Activated naive CD8-positive, alpha-beta T cell treated with anti-CD3 and anti-CD28 coated beads, Interleukin-2, amount 10 ng/mL, durations not matched to agents 7 days and 5 days (primary cell): ENCODE measurements around the gene CD207. TPM values are rescaled to one million over a fixed set of nuclear protein-coding genes. Genes with fewer than 3 reads are reported as not detected.
A peak's percentile ranks its signal among the peaks of the same experiment; 100 is the strongest.
"Not testable (repeated sequence)": the region's sequence is repeated elsewhere in the genome, so short reads cannot be mapped to it uniquely, and the experiment has no call there.

Experiments used
- ATAC-seq: fragments of 150-1000 bp; cut with Tn5 transposase; one replicate; pipeline ENCODE4 v1.10.0; 2021; ENCODE audit warnings: low read depth, moderate library complexity
- POLR2A ChIA-PET: fragments of 350-600 bp; sonication (Branson Sonifier 250); formaldehyde crosslinking; loops from one replicate; lab custom pipeline; 2021; ENCODE audit warnings: antibody characterized with exemption; lab: Charles Lee
- DNase-seq: peaks from one replicate; pipeline ENCODE4 v3.0.0; 2021
- H3K27ac Mint-ChIP-seq: one replicate; pipeline ENCODE4 v1.8.0; 2022; ENCODE audit warnings: mild to moderate bottlenecking, mixed read lengths
- H3K27me3 Mint-ChIP-seq: one replicate; pipeline ENCODE4 v1.8.0; 2022; ENCODE audit warnings: mild to moderate bottlenecking, moderate library complexity, mixed read lengths
- H3K36me3 Mint-ChIP-seq: one replicate; pipeline ENCODE4 v1.8.0; 2021; ENCODE audit warnings: mild to moderate bottlenecking, mixed read lengths
- H3K4me1 Mint-ChIP-seq: one replicate; pipeline ENCODE4 v1.8.0; 2021; ENCODE audit warnings: mixed read lengths
- H3K4me3 Mint-ChIP-seq: one replicate; pipeline ENCODE4 v1.8.0; 2022; ENCODE audit warnings: mild to moderate bottlenecking, moderate library complexity, mixed read lengths
- H3K9me3 Mint-ChIP-seq: one replicate; pipeline ENCODE4 v1.8.0; 2021; ENCODE audit warnings: mixed read lengths
- total RNA-seq, 2 experiments: library from RNA; stranded (reverse); gene quantifications; one replicate each; pipeline ENCODE4 v1.2.3, GENCODE V29; 2021

CD207 gene
- total RNA-seq = not detected

- POLR2A ChIA-PET = no interaction called here
- H3K27ac Mint-ChIP-seq = no peak within 1 kb of the TSS
- no peaks in the 10 kb centered on the region for H3K9me3 Mint-ChIP-seq
- DNase-seq (no peak), ATAC-seq (no peak)
- H3K4me3 Mint-ChIP-seq = no peak within 1 kb of the TSS
- H3K4me1 Mint-ChIP-seq = peaks cover 1% of the 10 kb centered on the region
- no peaks in the 10 kb centered on the region for H3K36me3 Mint-ChIP-seq
- peaks cover 2% of the 10 kb centered on the region for H3K27me3 Mint-ChIP-seq
These were observed at the start of gene CD207 for GRCh38 chr2:70835643-70836042. TSS of gene CD207 (minus strand) at chr2:70835816. CDS start at chr2:70835776, 40 bp downstream.

DNA sequence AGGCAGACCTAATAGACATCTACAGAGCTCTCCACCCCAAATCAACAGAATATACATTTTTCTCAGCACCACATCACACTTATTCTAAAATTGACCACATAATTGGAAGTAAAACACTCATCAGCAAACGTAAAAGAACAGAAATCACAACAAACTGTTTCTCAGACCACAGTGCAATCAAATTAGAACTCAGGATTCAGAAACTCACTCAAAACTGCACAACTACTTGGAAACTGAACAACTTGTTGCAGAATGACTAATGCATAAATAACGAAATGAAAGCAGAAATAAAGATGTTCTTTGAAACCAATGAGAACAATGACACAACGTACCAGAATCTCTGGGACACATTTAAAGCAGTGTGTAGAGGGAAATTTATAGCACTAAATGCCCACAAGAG is 42.9 kb upstream of the CD207 start:
- DNase-seq, ATAC-seq, H3K9me3 Mint-ChIP-seq, H3K4me3 Mint-ChIP-seq, H3K4me1 Mint-ChIP-seq, H3K36me3 Mint-ChIP-seq, POLR2A ChIA-PET, H3K27ac Mint-ChIP-seq: not testable (repeated sequence)
- H3K27me3 Mint-ChIP-seq = peaks cover 75% of the 10 kb centered on the region

DNA sequence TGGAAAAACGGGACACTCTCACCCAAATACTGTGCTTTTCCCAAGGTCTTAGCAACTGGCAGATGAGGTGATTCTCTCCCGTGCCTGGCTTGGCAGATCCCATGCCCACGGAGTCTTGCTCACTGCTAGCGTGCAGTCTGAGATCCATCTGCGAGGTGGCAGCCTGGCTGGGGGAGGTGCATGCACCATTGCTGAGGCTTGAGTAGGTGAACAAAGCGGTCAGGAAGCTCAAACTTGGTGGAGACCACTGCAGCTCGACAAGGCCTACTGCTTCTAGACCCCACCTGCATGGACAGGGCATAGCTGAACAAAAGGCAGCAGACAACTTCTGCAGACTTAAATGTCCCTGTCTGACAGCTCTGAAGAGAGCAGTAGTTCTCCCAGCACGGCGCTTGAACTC is 40.5 kb upstream of the CD207 start:
- H3K27ac Mint-ChIP-seq, H3K4me3 Mint-ChIP-seq, H3K36me3 Mint-ChIP-seq, ATAC-seq, DNase-seq, POLR2A ChIA-PET, H3K4me1 Mint-ChIP-seq, H3K9me3 Mint-ChIP-seq: not testable (repeated sequence)
- H3K27me3 Mint-ChIP-seq = peaks cover 58% of the 10 kb centered on the region

GRCh38 chr2:70873541-70873940 is 37.9 kb upstream of the CD207 start:
- POLR2A ChIA-PET = no interaction called here

DNA sequence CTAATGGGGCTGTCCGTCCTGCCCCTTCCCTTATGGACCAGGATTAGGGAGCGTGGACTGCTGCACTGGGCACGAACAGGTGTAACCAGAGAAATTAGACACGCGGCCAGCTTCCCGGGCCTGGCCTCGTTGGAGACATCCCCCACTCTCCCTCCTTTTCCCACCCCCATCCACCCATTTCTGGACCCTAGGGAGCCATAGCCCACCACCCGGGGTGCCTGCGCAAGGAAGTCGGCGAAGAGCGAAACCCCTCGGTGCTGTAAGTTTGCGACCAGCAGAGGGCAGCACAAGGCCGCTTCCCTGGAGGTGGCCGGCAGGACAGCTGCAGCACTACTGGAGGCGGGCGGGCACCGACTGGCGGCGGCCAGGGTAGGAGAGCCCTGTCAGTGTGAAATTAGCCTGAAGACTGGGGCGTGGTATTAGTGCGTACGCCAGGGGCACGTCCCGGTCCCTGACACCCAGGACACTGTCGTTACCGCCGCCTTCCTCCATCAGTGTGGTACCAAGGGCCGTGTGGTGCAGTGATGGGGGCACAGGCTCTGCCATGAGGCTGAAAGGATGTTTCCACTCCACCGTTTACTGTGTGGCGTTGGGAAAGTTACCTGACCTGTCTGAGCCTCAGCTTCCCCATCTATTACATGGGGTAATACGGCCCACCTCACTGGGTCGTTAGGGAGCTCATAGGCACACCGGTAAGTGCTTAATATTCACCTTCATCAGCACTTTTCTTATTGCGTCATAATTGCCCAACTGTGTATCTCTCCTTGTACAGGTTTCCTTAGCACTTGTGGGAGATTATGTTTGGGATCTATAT is 36.0 kb upstream of the CD207 start:
- H3K9me3 Mint-ChIP-seq = no peaks in the 10 kb centered on the region
- POLR2A ChIA-PET = no interaction called here
- DNase-seq (peak; percentile 85), ATAC-seq (peak; percentile 95)
- no peaks in the 10 kb centered on the region for H3K36me3 Mint-ChIP-seq
- H3K4me3 Mint-ChIP-seq = peak overlapping the region; percentile 60
- peaks cover 2% of the 10 kb centered on the region for H3K4me1 Mint-ChIP-seq
- no peak overlapping the region for H3K27ac Mint-ChIP-seq
- H3K27me3 Mint-ChIP-seq = peaks cover 19% of the 10 kb centered on the region

More at GRCh38 chr2:70873541-70873940, 37.9 kb upstream of the CD207 start:
- Mint-ChIP-seq H3K27ac (no peak overlapping the region), H3K4me1 (peaks cover 2% of the 10 kb centered on the region), H3K4me3 (no peak overlapping the region), H3K27me3 (peaks cover 37% of the 10 kb centered on the region), H3K9me3 (no peaks in the 10 kb centered on the region), H3K36me3 (no peaks in the 10 kb centered on the region)
- ATAC-seq (no peak), DNase-seq (no peak)

- Mint-ChIP-seq H3K9me3 (no peaks in the 10 kb centered on the region), H3K27ac (no peak overlapping the region), H3K4me1 (peaks cover 2% of the 10 kb centered on the region), H3K36me3 (no peaks in the 10 kb centered on the region), H3K4me3 (no peak overlapping the region), H3K27me3 (peaks cover 16% of the 10 kb centered on the region)
- ATAC-seq = no peak
- DNase-seq = no peak
- POLR2A ChIA-PET = no interaction called here
These were observed 35.2 kb upstream of the CD207 start for GRCh38 chr2:70870790-70871189.

GRCh38 chr2:70868970-70869369 is 33.4 kb upstream of the CD207 start:
- Mint-ChIP-seq H3K4me1 (peaks cover 2% of the 10 kb centered on the region), H3K27ac (no peak overlapping the region), H3K27me3 (peaks cover 15% of the 10 kb centered on the region), H3K36me3 (no peaks in the 10 kb centered on the region), H3K4me3 (no peak overlapping the region), H3K9me3 (no peaks in the 10 kb centered on the region)
- ATAC-seq (no peak), DNase-seq (no peak)
- POLR2A ChIA-PET = no interaction called here

- POLR2A ChIA-PET = no interaction called here
- Mint-ChIP-seq H3K9me3 (no peaks in the 10 kb centered on the region), H3K36me3 (no peaks in the 10 kb centered on the region), H3K27ac (no peak overlapping the region), H3K4me1 (peaks cover 5% of the 10 kb centered on the region), H3K4me3 (peak overlapping the region; percentile 42), H3K27me3 (peaks cover 43% of the 10 kb centered on the region)
- ATAC-seq = peak; percentile 80
- peak; percentile 78 for DNase-seq
These were observed 26.4 kb upstream of the CD207 start for GRCh38 chr2:70861777-70862625.

DNA sequence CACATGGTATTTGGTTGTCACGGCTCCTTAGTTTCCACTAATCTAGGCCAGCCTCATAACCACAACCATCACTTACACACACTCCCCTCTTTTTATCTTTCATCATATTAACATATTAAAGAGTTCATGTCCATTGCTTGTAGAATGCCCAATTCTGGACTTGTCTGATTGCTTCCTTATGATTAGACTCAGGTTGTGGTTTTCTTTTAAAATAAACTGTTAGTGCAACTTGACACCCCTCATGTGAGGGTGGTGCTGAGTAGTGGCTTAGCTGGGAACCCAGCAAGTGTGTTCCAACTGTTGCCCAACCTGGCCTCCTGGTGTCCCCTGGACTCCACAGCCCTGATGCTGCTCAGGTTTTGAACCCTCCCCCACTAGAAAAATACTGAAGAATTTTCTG is 20.1 kb upstream of the CD207 start:
- ATAC-seq (no peak), DNase-seq (no peak)
- H3K27me3 Mint-ChIP-seq = peaks cover 24% of the 10 kb centered on the region
- no peak overlapping the region for H3K27ac Mint-ChIP-seq
- H3K4me3 Mint-ChIP-seq = no peak overlapping the region
- H3K4me1 Mint-ChIP-seq = peaks cover 23% of the 10 kb centered on the region
- H3K9me3 Mint-ChIP-seq = no peaks in the 10 kb centered on the region
- POLR2A ChIA-PET = no interaction called here
- no peaks in the 10 kb centered on the region for H3K36me3 Mint-ChIP-seq

- DNase-seq = no peak
- Mint-ChIP-seq H3K36me3 (no peaks in the 10 kb centered on the region), H3K4me3 (no peak overlapping the region), H3K27ac (no peak overlapping the region), H3K27me3 (peaks cover 14% of the 10 kb centered on the region), H3K9me3 (no peaks in the 10 kb centered on the region), H3K4me1 (peaks cover 26% of the 10 kb centered on the region)
- ATAC-seq = no peak
- POLR2A ChIA-PET = no interaction called here
These were observed 18.8 kb upstream of the CD207 start for GRCh38 chr2:70854411-70854810.

DNA sequence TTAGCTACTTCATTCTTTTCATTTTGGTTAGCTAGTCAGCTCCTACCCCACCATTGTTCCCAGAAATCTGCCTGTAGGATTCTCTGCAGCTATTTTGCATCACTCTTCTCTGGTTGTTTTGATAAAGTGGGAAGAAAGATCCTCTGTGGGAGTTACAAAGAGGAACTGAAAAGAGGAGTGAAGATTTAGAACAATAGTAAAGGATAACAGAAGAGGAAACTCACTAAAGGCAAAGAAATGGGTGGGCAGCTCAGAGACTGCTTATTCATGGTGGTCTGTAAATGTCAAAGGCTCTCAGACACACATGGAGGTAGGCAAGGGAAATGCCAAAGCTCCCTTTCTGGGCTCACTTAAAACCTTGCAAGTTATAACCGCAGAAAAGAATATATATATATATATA is 17.2 kb upstream of the CD207 start:
- Mint-ChIP-seq H3K4me3 (no peak overlapping the region), H3K4me1 (peaks cover 26% of the 10 kb centered on the region), H3K9me3 (no peaks in the 10 kb centered on the region), H3K36me3 (no peaks in the 10 kb centered on the region), H3K27me3 (peaks cover 6% of the 10 kb centered on the region), H3K27ac (no peak overlapping the region)
- POLR2A ChIA-PET = no interaction called here
- no peak for DNase-seq
- no peak for ATAC-seq

GRCh38 chr2:70851704-70852103 is 16.1 kb upstream of the CD207 start:
- Mint-ChIP-seq H3K9me3 (no peaks in the 10 kb centered on the region), H3K27me3 (peaks cover 3% of the 10 kb centered on the region)
- no peak for DNase-seq

GRCh38 chr2:70850925-70851324 is 15.3 kb upstream of the CD207 start:
- H3K9me3 Mint-ChIP-seq = no peaks in the 10 kb centered on the region
- no peak for DNase-seq
- peaks cover 26% of the 10 kb centered on the region for H3K4me1 Mint-ChIP-seq
- peak overlapping the region; percentile 59 for H3K27ac Mint-ChIP-seq
- H3K4me3 Mint-ChIP-seq = no peak overlapping the region
- no peaks in the 10 kb centered on the region for H3K36me3 Mint-ChIP-seq
- no peaks in the 10 kb centered on the region for H3K27me3 Mint-ChIP-seq
- POLR2A ChIA-PET = no interaction called here
- no peak for ATAC-seq

More at GRCh38 chr2:70851704-70852103, 16.1 kb upstream of the CD207 start:
- Mint-ChIP-seq H3K36me3 (no peaks in the 10 kb centered on the region), H3K27ac (peak overlapping the region; percentile 92), H3K4me3 (peak overlapping the region; percentile 66), H3K4me1 (peaks cover 26% of the 10 kb centered on the region)
- POLR2A ChIA-PET = no interaction called here
- peak; percentile 99 for ATAC-seq
